ENCODE results near the gene PSORS1C2.
"Not testable (repeated sequence)": the region's sequence is repeated elsewhere in the genome, so short reads cannot be mapped to it uniquely, and the experiment has no call there.

Gene PSORS1C2

GRCh38 chr6:31171931-31172905, 33.4 kb upstream of the PSORS1C2 start:
- ChIA-PET POLR2A (no interaction called here), CTCF (no interaction called here)
- no peak for DNase-seq (ENCODE audit: extremely low spot score)
- no peak for TF ChIP-seq FOXM1 (IDR thresholded peaks at IDR 0.05; ENCODE audit: borderline replicate concordance)
- no peak for TF ChIP-seq FOXK2 (IDR thresholded peaks at IDR 0.05)
- no peak for TF ChIP-seq HDGF (IDR thresholded peaks at IDR 0.05; ENCODE audit: borderline replicate concordance)
- no peak for TF ChIP-seq L3MBTL2 (conservative IDR thresholded peaks at IDR 0.05)
- TF ChIP-seq NFRKB (IDR thresholded peaks at IDR 0.05), result no peak
- no peak for TF ChIP-seq TARDBP (IDR thresholded peaks at IDR 0.05)
- TF ChIP-seq SUZ12 (IDR thresholded peaks at IDR 0.05), result no peak
- TF ChIP-seq PKNOX1 (IDR thresholded peaks at IDR 0.05), result no peak
- TF ChIP-seq FOXA1 (IDR thresholded peaks at IDR 0.05), result no peak
- TF ChIP-seq ZNF384 (IDR thresholded peaks at IDR 0.05), result no peak
- TF ChIP-seq ARNT (IDR thresholded peaks at IDR 0.05), result no peak
- TF ChIP-seq CTBP1 (IDR thresholded peaks at IDR 0.05; ENCODE audit: borderline replicate concordance), result no peak
- TF ChIP-seq ELF4 (IDR thresholded peaks at IDR 0.05), result no peak
- no peak for TF ChIP-seq SP1 (IDR thresholded peaks at IDR 0.05)

GRCh38 chr6:31170987-31171671, 32.3 kb upstream of the PSORS1C2 start:
- no peak for DNase-seq (ENCODE audit: extremely low spot score)
- POLR2A ChIA-PET, result no interaction called here
- TF ChIP-seq FOXA1 (IDR thresholded peaks at IDR 0.05) (no peak), L3MBTL2 (conservative IDR thresholded peaks at IDR 0.05) (no peak), FOXK2 (IDR thresholded peaks at IDR 0.05) (no peak), LEF1 (IDR thresholded peaks at IDR 0.05; ENCODE audit: borderline replicate concordance) (no peak), ELF4 (IDR thresholded peaks at IDR 0.05) (no peak), ARNT (IDR thresholded peaks at IDR 0.05) (no peak), BHLHE40 (IDR thresholded peaks at IDR 0.05; ENCODE audit: borderline replicate concordance) (no peak), CTBP1 (IDR thresholded peaks at IDR 0.05; ENCODE audit: borderline replicate concordance) (no peak), HDGF (IDR thresholded peaks at IDR 0.05; ENCODE audit: borderline replicate concordance) (no peak), FOXM1 (IDR thresholded peaks at IDR 0.05; ENCODE audit: borderline replicate concordance) (no peak), ZNF384 (IDR thresholded peaks at IDR 0.05) (no peak), TARDBP (IDR thresholded peaks at IDR 0.05) (no peak), SP1 (IDR thresholded peaks at IDR 0.05) (no peak), PKNOX1 (IDR thresholded peaks at IDR 0.05) (no peak), NFRKB (IDR thresholded peaks at IDR 0.05) (no peak), SUZ12 (IDR thresholded peaks at IDR 0.05) (no peak)
- CTCF ChIA-PET, result no interaction called here

DNA sequence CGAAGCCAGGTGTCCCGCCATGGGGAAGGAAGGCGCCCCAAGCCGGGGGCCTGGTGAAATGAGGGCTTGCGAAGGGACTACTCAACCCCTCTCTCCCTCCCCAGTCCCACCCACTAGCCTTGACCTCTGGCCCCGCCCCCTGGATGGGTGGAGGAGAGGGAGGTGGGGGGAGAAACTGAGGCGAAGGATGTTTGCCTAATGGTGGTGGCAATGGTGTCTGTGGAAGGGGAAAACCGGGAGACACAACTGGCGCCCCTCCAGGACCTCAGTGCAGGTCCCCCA, 31.7 kb upstream of the PSORS1C2 start, which contains the start of gene POU5F1:
POU5F1 (minus strand) TSS at position 83 of the 282 bp plus-strand sequence; CDS start at position 21, 62 bp downstream.
- CTCF ChIA-PET, result no interaction called here
- DNase-seq (ENCODE audit: extremely low spot score), result no peak
- TF ChIP-seq ARNT (IDR thresholded peaks at IDR 0.05) (no peak), L3MBTL2 (conservative IDR thresholded peaks at IDR 0.05) (no peak), FOXK2 (IDR thresholded peaks at IDR 0.05) (no peak), ELF4 (IDR thresholded peaks at IDR 0.05) (no peak), SP1 (IDR thresholded peaks at IDR 0.05) (no peak), PKNOX1 (IDR thresholded peaks at IDR 0.05) (no peak), NFRKB (IDR thresholded peaks at IDR 0.05) (no peak), CTBP1 (IDR thresholded peaks at IDR 0.05; ENCODE audit: borderline replicate concordance) (no peak), FOXM1 (IDR thresholded peaks at IDR 0.05; ENCODE audit: borderline replicate concordance) (no peak), FOXA1 (IDR thresholded peaks at IDR 0.05) (no peak), LEF1 (IDR thresholded peaks at IDR 0.05; ENCODE audit: borderline replicate concordance) (no peak), HDGF (IDR thresholded peaks at IDR 0.05; ENCODE audit: borderline replicate concordance) (no peak), SUZ12 (IDR thresholded peaks at IDR 0.05) (no peak)
- POLR2A ChIA-PET, result no interaction called here

GRCh38 chr6:31169858-31170599, 31.2 kb upstream of the PSORS1C2 start:
- POLR2A ChIA-PET, result interaction anchor here (1.9 kb wide), 1 partner anchor 11 kb away, joined by 13 read pairs; the partner anchor contains the start of gene TCF19
- DNase-seq (ENCODE audit: extremely low spot score); CTCF ChIA-PET: not testable (repeated sequence)

DNA sequence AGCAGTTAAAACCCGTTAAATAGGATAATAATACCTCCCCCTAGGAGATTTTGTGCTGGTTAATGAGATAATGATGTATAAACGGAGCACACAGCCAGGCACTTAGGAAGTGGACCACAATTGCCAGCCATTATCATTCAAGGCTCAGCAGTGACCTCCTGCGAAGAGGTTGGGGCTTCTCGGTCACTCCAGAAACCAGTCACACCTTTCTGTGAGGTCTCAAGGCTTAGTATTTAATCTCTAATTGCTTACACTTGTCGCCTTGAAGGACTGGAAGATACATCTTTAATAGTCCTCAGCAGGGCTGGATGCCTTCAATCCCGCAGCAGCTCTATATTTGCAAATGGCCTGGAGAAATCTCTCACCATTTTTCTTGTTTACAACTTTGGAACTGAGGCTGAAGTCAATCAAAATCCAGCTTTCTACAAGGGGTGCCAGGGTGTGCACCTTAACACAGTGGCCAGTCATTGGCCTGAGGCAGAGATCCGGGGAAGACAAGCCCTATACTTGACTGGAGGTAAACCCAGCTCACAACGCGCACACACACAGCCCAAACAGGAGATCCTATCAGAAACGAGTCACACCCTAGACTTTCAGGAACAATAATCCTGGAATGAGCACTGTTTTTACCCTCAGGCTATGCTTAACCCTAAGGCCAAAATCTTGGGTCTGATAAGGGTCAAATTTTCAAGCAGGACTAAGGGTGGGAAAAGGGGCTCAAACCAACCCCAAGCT, 30.4 kb upstream of the PSORS1C2 start:
- ChIA-PET CTCF (no interaction called here), POLR2A (interaction anchor here (1.9 kb wide), 1 partner anchor 11 kb away, joined by 13 read pairs; the partner anchor contains the start of gene TCF19)
- DNase-seq (ENCODE audit: extremely low spot score), result no peak

More for the DNA sequence above, 30.4 kb upstream of the PSORS1C2 start:
- no peak for TF ChIP-seq FOXA1 (IDR thresholded peaks at IDR 0.05)
